Gastrocnemius medialis (tissue), 4 donors: ENCODE data around the gene TSNAXIP1.

ENCODE experiments used
- POLR2A ChIP-seq, 2 donors: fragments of 450-650 bp; IDR thresholded peaks; one replicate each; pipeline ENCODE4 v1.6.1; 2017; ENCODE audit warnings: antibody characterized with exemption in 2 of 2, mild to moderate bottlenecking in 2 of 2, moderate library complexity in 2 of 2
- TF ChIP-seq, protein P1 (sequence below), 5 experiments: fragments of 450-650 bp in 3 of 5; fragments of 200-600 bp in 2 of 5; sonication (generic) in 2 of 5; IDR thresholded peaks in 4 of 5; conservative IDR thresholded peaks in 1 of 5; 1 replicate in 4 of 5; 2 replicates in 1 of 5; pipeline ENCODE4 v1.5.1; 2016 to 2019; ENCODE audit warnings: antibody characterized with exemption in 5 of 5, mild to moderate bottlenecking in 3 of 5, moderate library complexity in 3 of 5

- TF ChIP-seq POLR2A (IDR thresholded peaks at IDR 0.05): no peak
- TF ChIP-seq, protein P1, sequence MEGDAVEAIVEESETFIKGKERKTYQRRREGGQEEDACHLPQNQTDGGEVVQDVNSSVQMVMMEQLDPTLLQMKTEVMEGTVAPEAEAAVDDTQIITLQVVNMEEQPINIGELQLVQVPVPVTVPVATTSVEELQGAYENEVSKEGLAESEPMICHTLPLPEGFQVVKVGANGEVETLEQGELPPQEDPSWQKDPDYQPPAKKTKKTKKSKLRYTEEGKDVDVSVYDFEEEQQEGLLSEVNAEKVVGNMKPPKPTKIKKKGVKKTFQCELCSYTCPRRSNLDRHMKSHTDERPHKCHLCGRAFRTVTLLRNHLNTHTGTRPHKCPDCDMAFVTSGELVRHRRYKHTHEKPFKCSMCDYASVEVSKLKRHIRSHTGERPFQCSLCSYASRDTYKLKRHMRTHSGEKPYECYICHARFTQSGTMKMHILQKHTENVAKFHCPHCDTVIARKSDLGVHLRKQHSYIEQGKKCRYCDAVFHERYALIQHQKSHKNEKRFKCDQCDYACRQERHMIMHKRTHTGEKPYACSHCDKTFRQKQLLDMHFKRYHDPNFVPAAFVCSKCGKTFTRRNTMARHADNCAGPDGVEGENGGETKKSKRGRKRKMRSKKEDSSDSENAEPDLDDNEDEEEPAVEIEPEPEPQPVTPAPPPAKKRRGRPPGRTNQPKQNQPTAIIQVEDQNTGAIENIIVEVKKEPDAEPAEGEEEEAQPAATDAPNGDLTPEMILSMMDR (IDR thresholded peaks at IDR 0.05 in 4 of 5, conservative IDR thresholded peaks at IDR 0.05 in 1 of 5): peak in 3 of 5 experiments; percentile 25 to 56 (median 27)
Measured at GRCh38 chr16:67865318-67865717, 58.6 kb downstream of the TSNAXIP1 start.
